Measurements from ENCODE around the gene ATP8A2. TPM values are rescaled to one million over a fixed set of nuclear protein-coding genes. Genes with fewer than 3 reads are reported as not detected.

ATP8A2 gene
- total RNA-seq, 1 experiment from 2014 or later = 0.34 TPM

- Histone ChIP-seq H3K4me1 (peaks cover 56% of the 10 kb centered on the region), H3K4me3 (peak overlapping the region; percentile 18), H3K27me3 (no peaks in the 10 kb centered on the region), H3K27ac (peak overlapping the region; percentile 69), H3K36me3 (no peaks in the 10 kb centered on the region), H3K9me3 (replicated peaks) (no peaks in the 10 kb centered on the region)
- DNase-seq = peak; percentile 36 to 60
These were observed 510.9 kb downstream of the ATP8A2 start for GRCh38 chr13:25882466-25883357.

DNA sequence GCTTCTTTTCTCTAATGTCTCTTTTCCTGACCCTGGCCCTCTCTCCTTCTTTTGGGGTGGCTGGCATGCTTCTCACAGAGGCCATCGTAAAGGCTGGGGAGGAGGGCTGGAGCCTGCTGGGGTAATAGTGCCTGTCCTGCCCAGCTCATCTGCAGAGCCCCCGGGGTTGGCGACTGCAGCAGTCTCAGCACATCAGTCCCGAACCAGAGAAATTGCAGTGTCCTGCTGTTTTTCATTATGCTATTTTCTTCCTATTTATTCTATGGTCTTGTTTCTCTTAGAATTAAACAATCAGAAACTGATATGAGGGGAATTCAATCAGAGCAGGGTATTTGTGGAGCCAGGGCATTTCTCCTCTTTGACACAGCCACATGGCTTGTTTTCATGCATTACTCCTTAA lies 513.6 kb downstream of the ATP8A2 start:
- Histone ChIP-seq H3K36me3 (no peaks in the 10 kb centered on the region), H3K4me3 (no peak overlapping the region), H3K27ac (no peak overlapping the region), H3K9me3 (replicated peaks) (no peaks in the 10 kb centered on the region), H3K4me1 (peaks cover 45% of the 10 kb centered on the region), H3K27me3 (no peaks in the 10 kb centered on the region)
- DNase-seq = no peak

- Histone ChIP-seq H3K4me1 (peaks cover 33% of the 10 kb centered on the region), H3K9me3 (replicated peaks) (no peaks in the 10 kb centered on the region), H3K4me3 (no peak overlapping the region), H3K27ac (peak overlapping the region; percentile 22), H3K36me3 (no peaks in the 10 kb centered on the region), H3K27me3 (no peaks in the 10 kb centered on the region)
- peak; percentile 56 to 76 for DNase-seq
These were observed 514.9 kb downstream of the ATP8A2 start for GRCh38 chr13:25886438-25887214.

DNA sequence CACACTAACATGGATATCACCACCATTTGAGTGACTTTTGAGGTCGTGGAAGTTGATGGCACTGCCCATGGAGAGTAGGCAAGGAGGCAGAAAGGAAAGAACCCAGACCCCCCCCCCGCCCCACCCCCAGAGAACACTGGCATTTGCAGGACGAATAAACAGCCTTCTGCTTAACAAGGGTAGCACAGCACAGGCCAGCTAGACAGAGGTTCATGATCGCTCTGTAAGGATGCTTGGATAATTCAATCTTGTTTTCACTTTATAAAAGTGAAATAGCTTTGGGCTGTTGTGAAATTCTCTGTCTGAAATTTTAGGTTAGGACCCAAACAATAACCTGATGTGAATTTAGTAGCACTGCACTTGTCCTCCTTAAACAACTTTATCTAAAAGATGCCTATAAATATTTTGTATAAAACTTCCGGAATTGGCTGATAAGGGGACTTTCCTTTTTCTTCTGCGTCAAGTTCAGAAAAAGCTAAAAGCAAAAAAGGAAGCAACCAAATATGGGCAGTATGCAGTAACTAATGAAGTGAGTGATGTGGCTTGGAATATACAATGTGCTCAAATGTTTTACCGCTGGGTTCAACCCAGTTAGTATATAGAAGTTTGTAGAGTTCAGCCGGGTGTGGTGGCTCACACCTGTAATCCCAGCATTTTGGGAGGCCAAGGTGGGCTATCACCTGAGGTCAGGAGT lies 516.3 kb downstream of the ATP8A2 start:
- DNase-seq = no peak
- Histone ChIP-seq H3K4me1 (peaks cover 21% of the 10 kb centered on the region), H3K27ac (no peak overlapping the region), H3K4me3 (no peak overlapping the region), H3K36me3 (no peaks in the 10 kb centered on the region), H3K9me3 (replicated peaks) (no peaks in the 10 kb centered on the region), H3K27me3 (no peaks in the 10 kb centered on the region)

DNA sequence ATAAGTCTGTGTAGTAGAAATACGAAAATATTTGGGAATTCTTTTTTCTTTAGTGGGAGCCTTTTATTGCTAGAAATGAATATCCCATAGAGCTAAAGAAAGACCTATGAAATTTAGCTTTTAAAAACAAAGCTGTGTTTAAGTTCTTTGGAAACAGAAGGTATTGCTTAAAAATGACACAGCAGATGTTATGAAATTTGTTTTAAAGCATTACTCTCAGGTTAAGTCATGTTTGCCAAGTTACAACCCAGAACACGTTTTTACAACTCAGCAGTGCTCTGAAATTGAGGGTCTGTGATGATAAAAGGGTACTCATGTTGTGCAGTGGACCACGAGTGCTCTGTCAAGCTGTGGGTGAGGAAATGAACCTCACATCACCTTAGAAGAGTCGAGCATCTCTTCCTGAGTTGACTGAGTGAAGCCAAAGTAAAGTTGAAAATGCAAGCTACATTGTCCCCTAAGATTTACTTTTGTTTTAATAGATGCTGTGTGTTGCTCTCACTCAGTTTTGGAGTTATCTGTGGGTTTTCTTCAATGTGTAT lies 519.0 kb downstream of the ATP8A2 start:
- peaks cover 8% of the 10 kb centered on the region; the same call in 1 of the 2 replicates for H3K9me3 ChIP-seq (replicated peaks)
- peaks cover 16% of the 10 kb centered on the region for H3K4me1 ChIP-seq
- H3K27me3 ChIP-seq = no peaks in the 10 kb centered on the region
- no peak overlapping the region for H3K4me3 ChIP-seq
- H3K27ac ChIP-seq = no peak overlapping the region
- no peak for DNase-seq
- no peaks in the 10 kb centered on the region for H3K36me3 ChIP-seq

DNA sequence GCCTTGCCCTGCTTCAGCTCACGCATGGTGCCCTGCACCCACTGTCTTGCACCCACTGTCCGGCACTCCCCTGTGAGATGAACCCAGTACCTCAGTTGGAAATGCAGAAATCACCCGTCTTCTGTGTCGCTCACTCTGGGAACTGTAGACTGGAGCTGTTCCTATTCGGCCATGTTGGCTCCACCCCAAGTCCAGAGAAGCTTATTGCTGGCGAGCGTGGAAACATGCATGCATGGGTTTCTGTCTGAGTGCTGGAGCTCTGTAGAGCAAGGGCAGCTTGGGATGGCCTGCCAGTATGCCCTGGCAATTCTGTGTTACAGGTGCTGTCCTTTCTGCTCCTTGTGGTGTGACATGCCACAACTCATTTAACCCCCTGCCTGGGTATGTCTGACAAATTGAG lies 527.2 kb downstream of the ATP8A2 start:
- Histone ChIP-seq H3K27me3 (no peaks in the 10 kb centered on the region), H3K9me3 (replicated peaks) (peaks cover 15% of the 10 kb centered on the region), H3K36me3 (no peaks in the 10 kb centered on the region), H3K4me3 (no peak overlapping the region), H3K4me1 (peaks cover 20% of the 10 kb centered on the region), H3K27ac (no peak overlapping the region)
- no peak for DNase-seq

- Histone ChIP-seq H3K27me3 (no peaks in the 10 kb centered on the region), H3K27ac (no peak overlapping the region), H3K4me3 (no peak overlapping the region), H3K36me3 (no peaks in the 10 kb centered on the region), H3K9me3 (replicated peaks) (peaks cover 11% of the 10 kb centered on the region), H3K4me1 (peaks cover 20% of the 10 kb centered on the region)
- no peak for DNase-seq
These were observed 527.7 kb downstream of the ATP8A2 start for GRCh38 chr13:25899464-25899863.

DNA sequence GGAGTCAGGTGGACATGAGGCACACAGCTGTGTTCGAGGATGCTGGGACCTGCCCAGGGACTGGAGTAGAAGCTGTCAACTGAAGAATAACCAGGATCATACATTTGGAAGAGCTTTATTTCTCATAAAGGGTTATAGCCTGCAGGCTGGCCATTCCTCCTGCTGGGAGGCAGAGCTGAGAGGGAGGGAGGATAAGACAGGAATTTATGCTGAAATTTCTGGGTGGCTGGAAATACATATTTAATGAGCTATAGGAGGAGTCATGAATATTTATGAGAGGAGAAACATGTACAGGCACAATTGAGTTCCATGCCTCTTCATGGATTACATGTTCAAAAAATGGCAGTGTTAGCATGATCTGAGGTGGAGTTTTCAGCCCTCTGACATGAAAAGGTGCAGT lies 528.2 kb downstream of the ATP8A2 start:
- no peak for DNase-seq
- no peaks in the 10 kb centered on the region for H3K36me3 ChIP-seq
- no peak overlapping the region for H3K4me3 ChIP-seq
- no peak overlapping the region for H3K27ac ChIP-seq
- peaks cover 11% of the 10 kb centered on the region for H3K9me3 ChIP-seq (replicated peaks)
- peaks cover 20% of the 10 kb centered on the region for H3K4me1 ChIP-seq
- no peaks in the 10 kb centered on the region for H3K27me3 ChIP-seq

DNA sequence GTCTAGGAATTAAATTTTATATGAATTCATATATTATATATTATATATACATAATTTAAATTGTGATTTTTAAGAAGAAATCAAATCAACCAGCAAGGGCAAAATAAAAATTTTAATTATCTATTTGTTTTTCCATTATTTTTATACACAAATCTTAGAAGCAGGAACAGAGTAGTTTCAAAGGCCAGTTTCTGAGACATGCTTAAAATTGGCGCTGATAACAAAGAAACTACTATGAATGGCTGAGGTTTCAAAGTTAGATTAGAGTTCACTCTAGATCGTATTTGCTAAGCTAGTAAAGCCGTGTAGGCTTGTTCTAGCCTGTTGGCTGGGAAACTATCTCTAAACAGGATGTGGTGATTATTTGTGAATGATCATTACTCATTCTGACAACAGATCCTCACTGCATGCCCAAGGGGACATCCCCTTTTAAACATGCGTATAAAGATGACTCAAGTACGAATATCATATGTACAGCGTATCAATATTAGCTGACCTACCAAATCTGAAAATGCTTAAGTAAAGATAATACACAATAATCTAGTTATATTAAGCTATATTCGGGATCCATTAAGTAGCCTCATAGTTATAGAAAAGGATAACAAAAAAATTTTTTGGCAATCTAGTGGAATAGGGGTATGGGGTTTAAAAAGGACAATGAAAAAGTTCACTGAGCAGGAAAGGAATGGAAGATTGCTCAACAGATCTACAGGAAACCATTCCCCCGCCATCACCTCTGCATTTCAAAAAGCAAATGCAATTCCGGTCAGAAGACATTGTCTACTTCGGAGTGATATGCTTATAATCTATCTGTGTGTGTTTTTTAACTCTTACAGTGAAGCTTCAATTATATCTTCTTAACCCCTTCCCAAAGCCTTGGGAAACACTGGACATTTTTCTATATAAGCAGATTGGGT lies 529.9 kb downstream of the ATP8A2 start:
- H3K4me1 ChIP-seq = peaks cover 30% of the 10 kb centered on the region
- peak; percentile 63 to 87 for DNase-seq
- H3K36me3 ChIP-seq = no peaks in the 10 kb centered on the region
- H3K4me3 ChIP-seq = no peak overlapping the region
- no peaks in the 10 kb centered on the region for H3K27me3 ChIP-seq
- peak overlapping the region; percentile 26 for H3K27ac ChIP-seq
- peaks cover 11% of the 10 kb centered on the region for H3K9me3 ChIP-seq (replicated peaks)

GRCh38 chr13:25902455-25902854 lies 530.7 kb downstream of the ATP8A2 start:
- peaks cover 5% of the 10 kb centered on the region for H3K9me3 ChIP-seq (replicated peaks)
- no peak overlapping the region for H3K27ac ChIP-seq

GRCh38 chr13:25902891-25903341 lies 531.1 kb downstream of the ATP8A2 start:
- H3K9me3 ChIP-seq (replicated peaks) = peaks cover under 1% of the 10 kb centered on the region; the same call in 1 of the 2 replicates
- no peak overlapping the region for H3K4me3 ChIP-seq
- no peak overlapping the region for H3K27ac ChIP-seq
- H3K27me3 ChIP-seq = no peaks in the 10 kb centered on the region
- DNase-seq = no peak
- peaks cover 30% of the 10 kb centered on the region for H3K4me1 ChIP-seq
- H3K36me3 ChIP-seq = no peaks in the 10 kb centered on the region

More at GRCh38 chr13:25902455-25902854, 530.7 kb downstream of the ATP8A2 start:
- H3K36me3 ChIP-seq = no peaks in the 10 kb centered on the region
- no peak overlapping the region for H3K4me3 ChIP-seq
- peaks cover 30% of the 10 kb centered on the region for H3K4me1 ChIP-seq
- DNase-seq = no peak
- H3K27me3 ChIP-seq = no peaks in the 10 kb centered on the region

DNA sequence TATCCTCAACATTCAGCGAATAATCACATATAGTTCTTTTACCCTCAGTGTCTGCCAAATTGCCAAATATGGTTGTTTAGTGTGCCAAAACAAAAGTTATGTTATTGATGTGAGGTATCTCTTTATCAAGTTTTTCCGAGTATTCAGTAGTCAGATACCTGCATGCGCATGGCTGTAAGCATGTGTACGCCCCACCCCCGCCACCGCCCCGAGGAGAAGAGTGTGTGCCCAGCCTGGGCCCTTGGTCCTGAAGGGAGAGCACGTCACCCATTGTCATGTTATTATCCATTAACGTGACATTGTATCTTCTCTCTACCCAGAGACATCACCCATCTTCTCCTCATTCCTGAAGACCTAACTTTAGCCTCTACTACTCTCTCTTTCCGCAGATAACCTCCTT lies 533.1 kb downstream of the ATP8A2 start:
- no peaks in the 10 kb centered on the region for H3K27me3 ChIP-seq
- no peak overlapping the region for H3K27ac ChIP-seq
- H3K4me3 ChIP-seq = no peak overlapping the region
- peaks cover 41% of the 10 kb centered on the region for H3K4me1 ChIP-seq
- H3K36me3 ChIP-seq = no peaks in the 10 kb centered on the region
- no peaks in the 10 kb centered on the region for H3K9me3 ChIP-seq (replicated peaks)
- DNase-seq = no peak

DNA sequence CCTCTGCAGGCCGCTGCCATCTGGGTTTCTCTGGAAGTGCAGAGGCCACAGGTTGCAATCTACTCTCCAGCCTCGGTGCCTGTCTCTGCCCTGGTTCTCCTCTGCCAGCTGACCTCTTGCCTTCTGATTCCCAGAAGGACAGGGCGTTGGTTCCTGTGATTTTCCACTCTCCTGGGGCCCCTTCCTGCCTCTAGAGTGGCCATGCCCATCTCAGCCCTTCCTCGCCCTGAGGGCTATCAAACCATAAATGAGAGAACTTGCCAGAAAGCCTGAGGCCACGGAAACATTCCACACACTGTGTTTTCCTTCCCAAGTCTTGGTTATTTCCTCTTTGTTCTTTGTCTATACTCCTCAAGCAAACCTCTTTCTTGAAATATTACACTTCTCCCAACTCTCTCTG lies 533.8 kb downstream of the ATP8A2 start:
- no peak overlapping the region for H3K27ac ChIP-seq
- no peaks in the 10 kb centered on the region for H3K9me3 ChIP-seq (replicated peaks)
- H3K36me3 ChIP-seq = no peaks in the 10 kb centered on the region
- no peak overlapping the region for H3K4me3 ChIP-seq
- no peaks in the 10 kb centered on the region for H3K27me3 ChIP-seq
- peaks cover 41% of the 10 kb centered on the region for H3K4me1 ChIP-seq
- peak in 1 of 2 experiments; percentile 44 for DNase-seq

Data from SJCRH30 (cell line).